Right lobe of liver (tissue), 4 donors: ENCODE measurements around the gene SULT1A1.

Experiments
- POLR2A ChIP-seq: fragments of 450-650 bp; IDR thresholded peaks from one replicate; pipeline ENCODE4 v1.6.1; 2017; ENCODE audit warnings: antibody characterized with exemption, mild to moderate bottlenecking
- TF ChIP-seq, protein P1 (sequence below), 4 donors: fragments of 200-600 bp in 3 of 4; fragments of 450-650 bp in 1 of 4; IDR thresholded peaks; one replicate each; pipeline versions ENCODE4 v1.5.1 to v1.8.0; 2016 to 2022; ENCODE audit warnings: antibody characterized with exemption in 4 of 4, mild to moderate bottlenecking in 2 of 4
- donor health status: DM: no; HTN: no; CAD: no.
- donor health status: DM: no; HTN: no; CAD: no.
- donor health status: DM: no; HTN: yes; CAD: no.

DNA sequence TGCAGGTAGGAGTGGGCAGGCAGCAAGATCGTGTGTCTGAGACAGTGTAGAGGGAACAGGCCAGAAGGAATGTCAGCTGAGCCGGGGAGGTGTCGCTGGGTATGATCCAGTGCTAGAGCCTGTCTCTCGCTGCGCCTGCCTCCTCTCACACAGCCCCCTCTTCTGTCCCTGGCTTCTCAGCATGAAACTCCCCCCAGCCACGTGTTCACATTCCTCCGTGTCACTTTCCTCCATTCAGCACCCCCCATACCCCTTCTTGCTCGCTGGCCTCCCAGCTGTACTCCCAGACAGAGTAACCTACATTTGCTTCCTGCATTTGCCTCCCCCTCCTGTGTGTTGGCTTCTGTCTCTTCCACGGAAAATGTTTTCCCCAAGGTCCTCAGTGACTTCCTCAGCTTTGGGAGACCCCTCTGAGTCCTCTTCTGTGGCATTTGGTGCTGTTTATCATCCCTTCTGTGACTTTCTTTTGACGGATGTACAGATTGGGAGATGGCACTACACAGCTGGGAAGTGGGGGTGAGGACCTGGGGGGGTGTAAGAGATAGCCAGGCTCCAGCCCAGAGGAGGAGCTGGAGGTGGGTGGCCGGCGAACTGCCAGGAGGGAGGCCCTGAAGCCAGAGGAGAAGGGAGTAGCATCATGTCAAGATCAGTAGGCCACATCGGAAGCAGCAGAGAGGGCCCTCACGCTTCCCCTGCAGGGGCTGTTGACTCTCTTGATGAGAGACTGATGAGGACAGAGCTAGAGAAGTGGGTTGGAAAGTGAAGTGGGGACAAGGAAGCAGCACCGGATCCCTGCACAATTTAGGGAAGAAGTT, 36.9 kb downstream of the SULT1A1 start:
- TF ChIP-seq, protein P1, sequence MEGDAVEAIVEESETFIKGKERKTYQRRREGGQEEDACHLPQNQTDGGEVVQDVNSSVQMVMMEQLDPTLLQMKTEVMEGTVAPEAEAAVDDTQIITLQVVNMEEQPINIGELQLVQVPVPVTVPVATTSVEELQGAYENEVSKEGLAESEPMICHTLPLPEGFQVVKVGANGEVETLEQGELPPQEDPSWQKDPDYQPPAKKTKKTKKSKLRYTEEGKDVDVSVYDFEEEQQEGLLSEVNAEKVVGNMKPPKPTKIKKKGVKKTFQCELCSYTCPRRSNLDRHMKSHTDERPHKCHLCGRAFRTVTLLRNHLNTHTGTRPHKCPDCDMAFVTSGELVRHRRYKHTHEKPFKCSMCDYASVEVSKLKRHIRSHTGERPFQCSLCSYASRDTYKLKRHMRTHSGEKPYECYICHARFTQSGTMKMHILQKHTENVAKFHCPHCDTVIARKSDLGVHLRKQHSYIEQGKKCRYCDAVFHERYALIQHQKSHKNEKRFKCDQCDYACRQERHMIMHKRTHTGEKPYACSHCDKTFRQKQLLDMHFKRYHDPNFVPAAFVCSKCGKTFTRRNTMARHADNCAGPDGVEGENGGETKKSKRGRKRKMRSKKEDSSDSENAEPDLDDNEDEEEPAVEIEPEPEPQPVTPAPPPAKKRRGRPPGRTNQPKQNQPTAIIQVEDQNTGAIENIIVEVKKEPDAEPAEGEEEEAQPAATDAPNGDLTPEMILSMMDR (IDR thresholded peaks at IDR 0.05), result no peak
- TF ChIP-seq POLR2A, result no peak
